K562 (cell line): ENCODE data around the gene JDP2. TPM values are rescaled to one million over a fixed set of nuclear protein-coding genes. Genes with fewer than 3 reads are reported as not detected.

Experiments used
- DACH1 ChIP-seq: fragments of 450-650 bp; IDR thresholded peaks from 2 replicates; pipeline ENCODE4 v1.6.1; 2018; ENCODE audit not compliant: partially characterized antibody
- EGR1 ChIP-seq: fragments of 450-650 bp; conservative IDR thresholded peaks from 2 replicates; pipeline ENCODE4 v1.6.1; 2017; ENCODE audit warnings: mild to moderate bottlenecking
- MXI1 ChIP-seq: IDR thresholded peaks from 2 replicates; pipeline ENCODE4 v1.6.1; 2011; ENCODE audit warnings: low read depth, mild to moderate bottlenecking, improper control_type of control experiment, low read length
- RFX1 ChIP-seq: fragments of 450-650 bp; IDR thresholded peaks from 2 replicates; pipeline ENCODE4 v1.6.1; 2016; ENCODE audit warnings: mild to moderate bottlenecking, moderate library complexity
- SRSF7 ChIP-seq: fragments of 200-400 bp; formaldehyde crosslinking; optimal IDR thresholded peaks from 2 replicates; pipeline ENCODE3; 2017; ENCODE audit warnings: mild to moderate bottlenecking, low read depth, low read length
- TBL1XR1 ChIP-seq, 2 experiments: IDR thresholded peaks; 2 replicates each; pipeline ENCODE4 v1.6.1; 2012; ENCODE audit warnings: improper control_type of control experiment in 2 of 2, low read length in 2 of 2, mild to moderate bottlenecking in 1 of 2
- TFAP4 ChIP-seq: sonication (generic); formaldehyde crosslinking; IDR thresholded peaks from 2 replicates; pipeline ENCODE4 v1.8.0; 2022; ENCODE audit warnings: missing genetic modification reagents, mild to moderate bottlenecking, moderate library complexity, borderline replicate concordance
- ZBTB33 ChIP-seq: sonication (generic); formaldehyde crosslinking; IDR thresholded peaks from 2 replicates; pipeline ENCODE4 v1.8.1; 2023; ENCODE audit warnings: mild to moderate bottlenecking, missing genetic modification reagents
- ZFP1 ChIP-seq: fragments of 450-650 bp; formaldehyde crosslinking; IDR thresholded peaks from 2 replicates; pipeline ENCODE4 v1.4.0; 2020; ENCODE audit warnings: mild to moderate bottlenecking, mixed read lengths
- ZMIZ1 ChIP-seq, 2 experiments: fragments of 150-350 bp in 1 of 2; IDR thresholded peaks; 2 replicates each; pipeline ENCODE4 v1.6.1; 2012 to 2016; ENCODE audit warnings: low read depth in 2 of 2, low read length in 2 of 2, mild to moderate bottlenecking in 1 of 2, moderate library complexity in 1 of 2
- ZNF589 ChIP-seq: fragments of 200-800 bp; sonication (Bioruptor generic); IDR thresholded peaks from 2 replicates; pipeline ENCODE4 v1.6.1; 2016; ENCODE audit warnings: low read depth, missing genetic modification characterization, missing compliant biosample characterization
- polyA plus RNA-seq, 8 experiments: library from polyadenylated mRNA; depleted of rRNA in 4 of 8; stranded (reverse) in 5 of 8; unstranded in 3 of 8; fragments of >200 nt; fragmentation: Nextera tagmentation in 2 of 8; fragmentation: Illumina TruSeq in 1 of 8; extraction: Ambion mirVana in 2 of 8; extraction: Trizol in 1 of 8; gene quantifications; 2 replicates each; pipeline versions ENCODE4 v1.2.1 to v1.2.3, GENCODE V29; 2011 to 2014; ENCODE audit warnings: inconsistent platforms in 1 of 8, missing spikeins in 1 of 8
- total RNA-seq, 7 experiments: library from RNA; depleted of rRNA in 6 of 7; stranded (reverse); fragments of >200 nt in 6 of 7; fragmentation: Illumina TruSeq in 2 of 7; extraction: Trizol in 2 of 7; gene quantifications; 2 replicates each; pipeline versions ENCODE4 v1.2.1 to v1.2.3, GENCODE V29; 2011 to 2021; ENCODE audit warnings: low replicate concordance in 1 of 7

Gene JDP2
- total and polyA plus RNA-seq, 9 of the 15 experiments (the other 6 are each of a cell fraction or from before 2014, with no cell fraction given) = 0.27 to 13.8 (median 3.1) TPM

GRCh38 chr14:75459099-75459741, 31.4 kb downstream of the JDP2 start (continued):
- peak; percentile 38; the same call in 1 of the 2 replicates for TF ChIP-seq RFX1
- peak; percentile 49; the same call in 1 of the 2 replicates for TF ChIP-seq ZBTB33 (CRISPR knock-in tag)
- no peak for TF ChIP-seq SRSF7
- TF ChIP-seq ZMIZ1 (IDR thresholded peaks at IDR 0.05; ENCODE audit: low read depth in 2 of 2, low read length in 2 of 2) = no peak
- no peak for TF ChIP-seq ZFP1 (CRISPR knock-in tag)
- TF ChIP-seq DACH1 = no peak
- no peak for TF ChIP-seq TBL1XR1 (IDR thresholded peaks at IDR 0.05; ENCODE audit: low read length in 2 of 2)
- no peak for TF ChIP-seq ZNF589 (CRISPR knock-in tag)
- TF ChIP-seq TFAP4 = 0 out of 2 replicates have a peak, but pooled peaks have one; percentile 11
- no peak for TF ChIP-seq MXI1
- TF ChIP-seq EGR1 = no peak
- TF ChIP-seq, all 486 proteins: peak for 3
